K562 (cell line): ENCODE data around the gene ATP5ME. TPM values are rescaled to one million over a fixed set of nuclear protein-coding genes. Genes with fewer than 3 reads are reported as not detected.

Source experiments
- ATAC-seq: fragments of 200-7000 bp; cut with Tn5 transposase; 3 replicates; pipeline ENCODE4 v1.9.1; 2020; ENCODE audit warnings: moderate library complexity
- BruUV-seq: library from RNA; stranded (reverse); fragments of 400-500 nt; replicated peaks from 2 replicates; lab custom pipeline; 2021; lab: Mats Ljungman, UMichigan
- CTCF ChIA-PET: fragments of 300-600 bp; formaldehyde crosslinking; extraction: SDS; loops from one replicate; lab custom pipeline; 2021; ENCODE audit warnings: low intra/inter-chr PET ratio; lab: Yijun Ruan, JAX
- POLR2A ChIA-PET: fragments of 300-600, 350-650 bp; sonication (Branson Sonifier 250); formaldehyde crosslinking; extraction: SDS; loops from one replicate; lab custom pipeline; 2021; ENCODE audit warnings: antibody characterized with exemption, inconsistent platforms; lab: Yijun Ruan, JAX
- DNase-seq, 4 experiments: peaks; one replicate each; pipeline versions ENCODE4 v3.0.0 to v3.0.0-alpha.2; 2011 to 2018; ENCODE audit warnings: low spot score in 3 of 4, mixed read lengths in 3 of 4; ENCODE audit errors: extremely low read depth in 1 of 4
- FAIRE-seq: peaks from 2 replicates; lab custom pipeline; 2011; peaks lifted over from hg19 to GRCh38; lab: Jason Lieb, UNC
- H2AFZ ChIP-seq: 2 replicates; pipeline ENCODE4 v1.6.0; 2011; ENCODE audit warnings: low read depth, low read length, control low read depth, inconsistent platforms
- H3K27ac ChIP-seq: fragments of 200-600 bp; 3 replicates; pipeline ENCODE4 v1.8.0; 2011; ENCODE audit warnings: low read depth, mild to moderate bottlenecking, control low read depth, inconsistent platforms, low read length, moderate library complexity, mixed read lengths; ENCODE audit errors: extremely low read depth
- H3K27me3 ChIP-seq, 2 experiments: fragments of 300-600 bp in 1 of 2; 2 replicates in 1 of 2; 3 replicates in 1 of 2; pipeline versions ENCODE4 v1.6.0 to v1.8.0; 2011; ENCODE audit warnings: inconsistent platforms in 2 of 2, low read length in 2 of 2, mild to moderate bottlenecking in 1 of 2, mixed read lengths in 1 of 2, moderate library complexity in 1 of 2; ENCODE audit not compliant: control insufficient read depth in 2 of 2, insufficient read depth in 2 of 2
- H3K36me3 ChIP-seq: fragments of 300-600 bp; 3 replicates; pipeline ENCODE4 v1.8.0; 2011; ENCODE audit warnings: mild to moderate bottlenecking, low read length, inconsistent platforms; ENCODE audit not compliant: control insufficient read depth, insufficient read depth
- H3K4me1 ChIP-seq, 2 experiments: fragments of 200-600 bp in 1 of 2; replicated peaks in 1 of 2; 2 replicates in 1 of 2; 3 replicates in 1 of 2; pipeline versions ENCODE4 v1.5.1 to v1.8.0; 2011; ENCODE audit warnings: inconsistent platforms in 2 of 2, low read length in 2 of 2, mild to moderate bottlenecking in 1 of 2, mixed read lengths in 1 of 2, moderate library complexity in 1 of 2; ENCODE audit not compliant: control insufficient read depth in 2 of 2, insufficient read depth in 2 of 2
- H3K4me2 ChIP-seq: 2 replicates; pipeline ENCODE4 v1.6.1; 2011; ENCODE audit warnings: low read length, control low read depth, inconsistent platforms, mixed read lengths; ENCODE audit not compliant: insufficient read depth
- H3K4me3 ChIP-seq: fragments of 200-600 bp; sonication (generic), shearing (Covaris generic); 2 replicates; pipeline ENCODE4 v1.5.1; 2016; ENCODE audit warnings: control low read depth, inconsistent platforms
- H3K79me2 ChIP-seq: fragments of 200-600 bp; 3 replicates; pipeline ENCODE4 v1.8.0; 2011; ENCODE audit warnings: low read length, inconsistent platforms; ENCODE audit not compliant: control insufficient read depth, insufficient read depth
- H3K9ac ChIP-seq, 2 experiments: 2 replicates each; pipeline versions ENCODE4 v1.6.0 to v1.6.1; 2011; ENCODE audit warnings: low read depth in 2 of 2, low read length in 2 of 2, control low read depth in 1 of 2, inconsistent platforms in 1 of 2, mild to moderate bottlenecking in 1 of 2, mixed read lengths in 1 of 2; ENCODE audit not compliant: insufficient read depth in 1 of 2
- H3K9me1 ChIP-seq: one replicate; pipeline ENCODE4 v1.6.0; 2011; ENCODE audit warnings: inconsistent platforms, mild to moderate bottlenecking, low read length, moderate library complexity; ENCODE audit not compliant: control insufficient read depth, insufficient read depth
- H3K9me3 ChIP-seq: replicated peaks from 2 replicates; pipeline ENCODE4 v1.5.1; 2011; ENCODE audit warnings: low read depth, low read length, inconsistent platforms; ENCODE audit not compliant: control insufficient read depth, insufficient read depth
- H4K20me1 ChIP-seq: replicated peaks from 2 replicates; pipeline ENCODE4 v1.6.1; 2011; ENCODE audit warnings: low read length, inconsistent platforms, mixed read lengths; ENCODE audit not compliant: control insufficient read depth, insufficient read depth
- MED1 ChIP-seq: sonication (generic); formaldehyde crosslinking; IDR thresholded peaks from 2 replicates; pipeline ENCODE4 v1.8.1; 2023; ENCODE audit warnings: missing genetic modification reagents, borderline replicate concordance
- SPI1 ChIP-seq: IDR thresholded peaks from 2 replicates; pipeline ENCODE4 v1.6.1; 2011; ENCODE audit warnings: low read depth, low read length, control low read depth, borderline replicate concordance
- WGBS: fragments of 100-300 bp; shearing (Covaris generic); methylation state at CpG from one replicate; pipeline ENCODE4 v1.1.6; 2016; ENCODE audit warnings: low coverage, mixed read lengths; ENCODE audit not compliant: insufficient coverage; ENCODE audit errors: missing lambda C conversion rate; 5-methylcytosine and 5-hydroxymethylcytosine counted together
- in situ Hi-C: fragments of 300-500 bp; cut with MboI; formaldehyde crosslinking; loops from 4 replicates; pipeline ENCODE4 v1.15.0; 2018; ENCODE audit warnings: inconsistent platforms, mixed read lengths
- intact Hi-C: fragments of 100-400 bp; cut with micrococcal nuclease; formaldehyde crosslinking; loops from 2 replicates; pipeline ENCODE4 v1.14.2; 2022
- polyA plus RNA-seq, 8 experiments: library from polyadenylated mRNA; depleted of rRNA in 4 of 8; stranded (reverse) in 5 of 8; unstranded in 3 of 8; fragments of >200 nt; fragmentation: Nextera tagmentation in 2 of 8; fragmentation: Illumina TruSeq in 1 of 8; extraction: Ambion mirVana in 2 of 8; extraction: Trizol in 1 of 8; gene quantifications; 2 replicates each; pipeline versions ENCODE4 v1.2.1 to v1.2.3, GENCODE V29; 2011 to 2014; ENCODE audit warnings: inconsistent platforms in 1 of 8, missing spikeins in 1 of 8
- total RNA-seq, 7 experiments: library from RNA; depleted of rRNA in 6 of 7; stranded (reverse); fragments of >200 nt in 6 of 7; fragmentation: Illumina TruSeq in 2 of 7; extraction: Trizol in 2 of 7; gene quantifications; 2 replicates each; pipeline versions ENCODE4 v1.2.1 to v1.2.3, GENCODE V29; 2011 to 2021; ENCODE audit warnings: low replicate concordance in 1 of 7
- TF ChIP-seq, protein P1 (sequence below): fragments of 250-450 bp; sonication (Bioruptor Pico); IDR thresholded peaks from 2 replicates; pipeline ENCODE4 v1.4.0; 2020

The ATP5ME gene
- total and polyA plus RNA-seq, 9 of the 15 experiments (the other 6 are each of a cell fraction or from before 2014, with no cell fraction given): 509 to 2,480 (median 887) TPM

GRCh38 chr4:624705-625590 lies 49.1 kb downstream of the ATP5ME start, which contains the start of gene PDE6B (continued):
- no peak for TF ChIP-seq MED1 (CRISPR knock-in tag)

GRCh38 chr4:623914-624566 lies 50.0 kb downstream of the ATP5ME start:
- Histone ChIP-seq H3K9me1 (no peaks in the 10 kb centered on the region), H3K27ac (no peak overlapping the region), H3K4me2 (no peak overlapping the region), H4K20me1 (no peaks in the 10 kb centered on the region), H3K4me1 (peaks cover 0 to 29% of the 10 kb centered on the region in 2 experiments; a peak in 2 of 5 replicates), H3K27me3 (peaks cover 27 to 70% of the 10 kb centered on the region in 2 experiments), H2AFZ (no peak overlapping the region), H3K9me3 (no peaks in the 10 kb centered on the region), H3K79me2 (no peaks in the 10 kb centered on the region), H3K9ac (no peak overlapping the region), H3K36me3 (no peaks in the 10 kb centered on the region), H3K4me3 (no peak overlapping the region)
- FAIRE-seq (no peak), ATAC-seq (no peak), DNase-seq (no peak)
- ChIA-PET POLR2A (no interaction called here), CTCF (no interaction called here)
- 0 out of 2 replicates have a peak, but pooled peaks have one; percentile 12 for TF ChIP-seq SPI1
- TF ChIP-seq, protein P1, sequence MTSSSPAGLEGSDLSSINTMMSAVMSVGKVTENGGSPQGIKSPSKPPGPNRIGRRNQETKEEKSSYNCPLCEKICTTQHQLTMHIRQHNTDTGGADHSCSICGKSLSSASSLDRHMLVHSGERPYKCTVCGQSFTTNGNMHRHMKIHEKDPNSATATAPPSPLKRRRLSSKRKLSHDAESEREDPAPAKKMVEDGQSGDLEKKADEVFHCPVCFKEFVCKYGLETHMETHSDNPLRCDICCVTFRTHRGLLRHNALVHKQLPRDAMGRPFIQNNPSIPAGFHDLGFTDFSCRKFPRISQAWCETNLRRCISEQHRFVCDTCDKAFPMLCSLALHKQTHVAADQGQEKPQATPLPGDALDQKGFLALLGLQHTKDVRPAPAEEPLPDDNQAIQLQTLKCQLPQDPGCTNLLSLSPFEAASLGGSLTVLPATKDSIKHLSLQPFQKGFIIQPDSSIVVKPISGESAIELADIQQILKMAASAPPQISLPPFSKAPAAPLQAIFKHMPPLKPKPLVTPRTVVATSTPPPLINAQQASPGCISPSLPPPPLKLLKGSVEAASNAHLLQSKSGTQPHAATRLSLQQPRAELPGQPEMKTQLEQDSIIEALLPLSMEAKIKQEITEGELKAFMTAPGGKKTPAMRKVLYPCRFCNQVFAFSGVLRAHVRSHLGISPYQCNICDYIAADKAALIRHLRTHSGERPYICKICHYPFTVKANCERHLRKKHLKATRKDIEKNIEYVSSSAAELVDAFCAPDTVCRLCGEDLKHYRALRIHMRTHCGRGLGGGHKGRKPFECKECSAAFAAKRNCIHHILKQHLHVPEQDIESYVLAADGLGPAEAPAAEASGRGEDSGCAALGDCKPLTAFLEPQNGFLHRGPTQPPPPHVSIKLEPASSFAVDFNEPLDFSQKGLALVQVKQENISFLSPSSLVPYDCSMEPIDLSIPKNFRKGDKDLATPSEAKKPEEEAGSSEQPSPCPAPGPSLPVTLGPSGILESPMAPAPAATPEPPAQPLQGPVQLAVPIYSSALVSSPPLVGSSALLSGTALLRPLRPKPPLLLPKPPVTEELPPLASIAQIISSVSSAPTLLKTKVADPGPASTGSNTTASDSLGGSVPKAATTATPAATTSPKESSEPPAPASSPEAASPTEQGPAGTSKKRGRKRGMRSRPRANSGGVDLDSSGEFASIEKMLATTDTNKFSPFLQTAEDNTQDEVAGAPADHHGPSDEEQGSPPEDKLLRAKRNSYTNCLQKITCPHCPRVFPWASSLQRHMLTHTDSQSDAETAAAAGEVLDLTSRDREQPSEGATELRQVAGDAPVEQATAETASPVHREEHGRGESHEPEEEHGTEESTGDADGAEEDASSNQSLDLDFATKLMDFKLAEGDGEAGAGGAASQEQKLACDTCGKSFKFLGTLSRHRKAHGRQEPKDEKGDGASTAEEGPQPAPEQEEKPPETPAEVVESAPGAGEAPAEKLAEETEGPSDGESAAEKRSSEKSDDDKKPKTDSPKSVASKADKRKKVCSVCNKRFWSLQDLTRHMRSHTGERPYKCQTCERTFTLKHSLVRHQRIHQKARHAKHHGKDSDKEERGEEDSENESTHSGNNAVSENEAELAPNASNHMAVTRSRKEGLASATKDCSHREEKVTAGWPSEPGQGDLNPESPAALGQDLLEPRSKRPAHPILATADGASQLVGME (CRISPR knock-in tag): no peak
- BruUV-seq: no TSS peak
- in situ Hi-C loops: no loop called here
- 13% methylated on average over 24 of the region's 29 CpGs for WGBS
- intact Hi-C loops: no loop called here
